Osteocyte (in vitro differentiated cells): ENCODE data around the gene SORCS3. TPM values are rescaled to one million over a fixed set of nuclear protein-coding genes. Genes with fewer than 3 reads are reported as not detected.

Experiments used
- DNase-seq: peaks from one replicate; pipeline ENCODE4 v3.0.0; 2021; ENCODE audit warnings: mixed read lengths; ENCODE audit not compliant: unreplicated experiment; ENCODE audit errors: extremely low spot score
- H3K27ac Mint-ChIP-seq: one replicate; pipeline ENCODE4 v1.8.0; 2021; ENCODE audit warnings: mild to moderate bottlenecking, mixed read lengths; ENCODE audit not compliant: unreplicated experiment
- H3K27me3 Mint-ChIP-seq: one replicate; pipeline ENCODE4 v1.8.0; 2021; ENCODE audit warnings: mixed read lengths; ENCODE audit not compliant: unreplicated experiment
- H3K36me3 Mint-ChIP-seq: one replicate; pipeline ENCODE4 v1.8.0; 2021; ENCODE audit warnings: mixed read lengths; ENCODE audit not compliant: unreplicated experiment
- H3K4me1 Mint-ChIP-seq: one replicate; pipeline ENCODE4 v1.8.0; 2021; ENCODE audit warnings: mixed read lengths; ENCODE audit not compliant: unreplicated experiment
- H3K4me3 Mint-ChIP-seq: one replicate; pipeline ENCODE4 v1.8.0; 2021; ENCODE audit warnings: mild to moderate bottlenecking, moderate library complexity, mixed read lengths; ENCODE audit not compliant: unreplicated experiment
- H3K9me3 Mint-ChIP-seq: one replicate; pipeline ENCODE4 v1.8.0; 2021; ENCODE audit warnings: mixed read lengths; ENCODE audit not compliant: unreplicated experiment
- CTCF ChIP-seq: fragments of 200-600 bp; sonication (generic); IDR thresholded peaks from 2 replicates; pipeline ENCODE4 v1.5.0; 2021; ENCODE audit warnings: antibody characterized with exemption, mild to moderate bottlenecking, moderate library complexity
- total RNA-seq: library from RNA; stranded (reverse); gene quantifications from 2 replicates; pipeline ENCODE4 v1.2.1, GENCODE V29; 2021

The SORCS3 gene
- total RNA-seq, 1 donor from 2014 or later: not detected

- TF ChIP-seq CTCF: no peak
- Mint-ChIP-seq H3K27me3 (no peaks in the 10 kb centered on the region), H3K36me3 (no peaks in the 10 kb centered on the region), H3K4me3 (no peak overlapping the region), H3K4me1 (no peaks in the 10 kb centered on the region), H3K27ac (no peak overlapping the region), H3K9me3 (no peaks in the 10 kb centered on the region)
- DNase-seq: no peak
These were observed 132.0 kb downstream of the SORCS3 start for GRCh38 chr10:104773105-104773504.

DNA sequence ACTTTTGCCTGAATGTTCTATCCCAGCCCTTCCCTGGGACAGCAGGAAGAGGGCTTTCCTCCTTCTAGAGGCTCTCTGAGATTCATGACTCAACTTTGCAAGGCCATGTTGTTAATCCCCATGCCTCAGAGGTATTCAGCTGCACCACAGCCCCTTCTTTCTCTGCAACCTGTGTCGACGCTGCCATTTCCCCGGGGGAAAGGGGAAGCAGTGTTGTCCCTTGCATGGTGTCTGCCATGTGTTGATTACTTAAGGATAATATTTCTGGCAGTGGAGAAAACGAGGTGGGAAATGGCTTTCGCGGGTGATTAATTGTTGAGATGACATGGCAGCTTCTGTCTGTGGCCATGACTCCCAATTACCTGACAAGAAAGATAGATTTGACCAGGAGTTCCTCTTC is 133.1 kb downstream of the SORCS3 start:
- no peaks in the 10 kb centered on the region for H3K36me3 Mint-ChIP-seq
- H3K27me3 Mint-ChIP-seq: no peaks in the 10 kb centered on the region
- H3K4me3 Mint-ChIP-seq: no peak overlapping the region
- no peak overlapping the region for H3K27ac Mint-ChIP-seq
- H3K4me1 Mint-ChIP-seq: no peaks in the 10 kb centered on the region
- no peaks in the 10 kb centered on the region for H3K9me3 Mint-ChIP-seq
- TF ChIP-seq CTCF: no peak
- DNase-seq: no peak

GRCh38 chr10:104777086-104777799 is 136.2 kb downstream of the SORCS3 start:
- no peak for DNase-seq
- Mint-ChIP-seq H3K4me1 (no peaks in the 10 kb centered on the region), H3K27me3 (no peaks in the 10 kb centered on the region), H3K36me3 (no peaks in the 10 kb centered on the region), H3K9me3 (peaks cover 7% of the 10 kb centered on the region), H3K4me3 (no peak overlapping the region), H3K27ac (no peak overlapping the region)
- no peak for TF ChIP-seq CTCF

DNA sequence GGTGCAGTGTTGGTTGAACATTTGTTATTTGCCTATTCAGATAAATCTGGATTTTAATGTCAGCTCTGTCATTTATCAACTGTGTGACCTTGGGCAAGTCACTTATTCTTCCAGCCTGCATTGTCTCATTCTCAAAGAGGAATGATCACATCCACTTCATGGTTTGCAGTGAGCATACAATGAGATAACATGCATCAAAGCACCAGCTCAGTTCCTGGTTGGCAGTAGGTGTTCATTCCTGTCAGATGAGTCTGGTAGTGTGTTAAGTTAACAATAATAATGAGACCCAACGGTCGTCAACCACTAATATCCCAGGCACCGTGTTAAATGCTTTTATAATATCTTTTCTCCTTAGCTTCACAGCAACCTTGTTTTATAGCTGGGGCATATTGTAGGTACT is 137.3 kb downstream of the SORCS3 start:
- H3K4me3 Mint-ChIP-seq: no peak overlapping the region
- TF ChIP-seq CTCF: no peak
- H3K9me3 Mint-ChIP-seq: peaks cover 7% of the 10 kb centered on the region
- DNase-seq: no peak
- H3K36me3 Mint-ChIP-seq: no peaks in the 10 kb centered on the region
- H3K27ac Mint-ChIP-seq: no peak overlapping the region
- no peaks in the 10 kb centered on the region for H3K4me1 Mint-ChIP-seq
- no peaks in the 10 kb centered on the region for H3K27me3 Mint-ChIP-seq

DNA sequence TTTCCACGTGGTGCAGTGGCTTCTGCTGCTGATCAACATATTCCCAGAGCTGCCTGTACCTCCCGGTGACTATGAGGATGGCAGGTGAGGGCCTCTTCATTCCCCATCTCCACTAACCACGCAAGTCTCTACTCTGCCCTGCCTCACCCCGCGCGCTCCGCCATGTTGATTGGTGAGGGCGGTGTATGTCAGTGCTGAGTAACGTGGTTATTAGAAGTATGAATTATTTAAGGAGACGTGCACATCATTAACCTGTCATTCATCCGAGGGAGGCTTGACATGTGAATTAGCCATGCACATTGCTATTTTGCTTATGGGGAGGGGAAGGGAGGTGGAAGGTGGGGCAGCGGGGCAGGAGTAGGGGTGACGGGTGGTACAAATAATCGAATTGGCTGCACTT is 138.6 kb downstream of the SORCS3 start:
- Mint-ChIP-seq H3K9me3 (peaks cover 7% of the 10 kb centered on the region), H3K4me1 (no peaks in the 10 kb centered on the region), H3K4me3 (no peak overlapping the region), H3K27ac (no peak overlapping the region), H3K36me3 (no peaks in the 10 kb centered on the region), H3K27me3 (no peaks in the 10 kb centered on the region)
- no peak for TF ChIP-seq CTCF
- no peak for DNase-seq
